ENCODE results near the gene RPS15. TPM values are rescaled to one million over a fixed set of nuclear protein-coding genes. Genes with fewer than 3 reads are reported as not detected.
A peak's percentile ranks its signal among the peaks of the same experiment; 100 is the strongest.

The RPS15 gene
- total RNA-seq, 1 donor from 2014 or later = 1,045 TPM

- Mint-ChIP-seq H3K4me1 (ENCODE audit: low read depth, unreplicated experiment) (peaks cover 43% of the 10 kb centered on the region), H3K36me3 (ENCODE audit: low read depth, unreplicated experiment) (peaks cover 4% of the 10 kb centered on the region)
- peaks cover 70% of the 10 kb centered on the region for H4K20me1 ChIP-seq (ENCODE audit: insufficient read depth, low read length)
Measured at GRCh38 chr19:1410789-1411188, 27.4 kb upstream of the RPS15 start.

GRCh38 chr19:1411255-1412191 is 26.7 kb upstream of the RPS15 start:
- no peaks in the 10 kb centered on the region for H3K27me3 ChIP-seq (ENCODE audit: insufficient read depth, low read length)
- H3K27ac ChIP-seq (ENCODE audit: low read depth, low read length) = peak overlapping the region; percentile 36
- H4K20me1 ChIP-seq (ENCODE audit: insufficient read depth, low read length) = peaks cover 78% of the 10 kb centered on the region

More at GRCh38 chr19:1410789-1411188, 27.4 kb upstream of the RPS15 start:
- no peak for TF ChIP-seq EZH2 (IDR thresholded peaks at IDR 0.05; ENCODE audit: insufficient read depth, low read length)
- TF ChIP-seq, protein P1, sequence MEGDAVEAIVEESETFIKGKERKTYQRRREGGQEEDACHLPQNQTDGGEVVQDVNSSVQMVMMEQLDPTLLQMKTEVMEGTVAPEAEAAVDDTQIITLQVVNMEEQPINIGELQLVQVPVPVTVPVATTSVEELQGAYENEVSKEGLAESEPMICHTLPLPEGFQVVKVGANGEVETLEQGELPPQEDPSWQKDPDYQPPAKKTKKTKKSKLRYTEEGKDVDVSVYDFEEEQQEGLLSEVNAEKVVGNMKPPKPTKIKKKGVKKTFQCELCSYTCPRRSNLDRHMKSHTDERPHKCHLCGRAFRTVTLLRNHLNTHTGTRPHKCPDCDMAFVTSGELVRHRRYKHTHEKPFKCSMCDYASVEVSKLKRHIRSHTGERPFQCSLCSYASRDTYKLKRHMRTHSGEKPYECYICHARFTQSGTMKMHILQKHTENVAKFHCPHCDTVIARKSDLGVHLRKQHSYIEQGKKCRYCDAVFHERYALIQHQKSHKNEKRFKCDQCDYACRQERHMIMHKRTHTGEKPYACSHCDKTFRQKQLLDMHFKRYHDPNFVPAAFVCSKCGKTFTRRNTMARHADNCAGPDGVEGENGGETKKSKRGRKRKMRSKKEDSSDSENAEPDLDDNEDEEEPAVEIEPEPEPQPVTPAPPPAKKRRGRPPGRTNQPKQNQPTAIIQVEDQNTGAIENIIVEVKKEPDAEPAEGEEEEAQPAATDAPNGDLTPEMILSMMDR (IDR thresholded peaks at IDR 0.05; ENCODE audit: insufficient read depth, low read depth, low read length) = no peak
- H2AFZ ChIP-seq (ENCODE audit: low read depth, low read length) = no peak overlapping the region
- peaks cover 7% of the 10 kb centered on the region for H3K36me3 ChIP-seq (ENCODE audit: insufficient read depth, low read length)
- peak overlapping the region; percentile 36 for H3K27ac ChIP-seq (ENCODE audit: low read depth, low read length)
- peak overlapping the region; percentile 96 for H3K4me2 ChIP-seq (ENCODE audit: low read length)
- Mint-ChIP-seq H3K27me3 (ENCODE audit: low read depth, unreplicated experiment) (no peaks in the 10 kb centered on the region), H3K9me3 (ENCODE audit: unreplicated experiment) (no peaks in the 10 kb centered on the region), H3K4me3 (ENCODE audit: unreplicated experiment) (peak overlapping the region; percentile 97), H3K27ac (ENCODE audit: unreplicated experiment) (no peak overlapping the region)
- H3K9me3 ChIP-seq (ENCODE audit: insufficient read depth, low read depth, low read length) = no peaks in the 10 kb centered on the region
- no peaks in the 10 kb centered on the region for H3K27me3 ChIP-seq (ENCODE audit: insufficient read depth, low read length)
- peaks cover 82% of the 10 kb centered on the region for H3K79me2 ChIP-seq (ENCODE audit: insufficient read depth, low read length)
- no peak overlapping the region for H3K4me3 ChIP-seq (ENCODE audit: insufficient read depth, low read depth, low read length)
- H3K9ac ChIP-seq (ENCODE audit: low read length) = peak overlapping the region; percentile 93
- no peak for FAIRE-seq
- no peak for DNase-seq (ENCODE audit: low read depth)
- peaks cover 54% of the 10 kb centered on the region for H3K4me1 ChIP-seq (ENCODE audit: insufficient read depth, low read length)

More at GRCh38 chr19:1411255-1412191, 26.7 kb upstream of the RPS15 start:
- Histone ChIP-seq H3K4me3 (ENCODE audit: insufficient read depth, low read depth, low read length) (no peak overlapping the region), H3K36me3 (ENCODE audit: insufficient read depth, low read length) (peaks cover 7% of the 10 kb centered on the region), H3K4me1 (ENCODE audit: insufficient read depth, low read length) (peaks cover 61% of the 10 kb centered on the region), H3K4me2 (ENCODE audit: low read length) (peak overlapping the region; percentile 96), H3K79me2 (ENCODE audit: insufficient read depth, low read length) (peaks cover 89% of the 10 kb centered on the region), H3K9me3 (ENCODE audit: insufficient read depth, low read depth, low read length) (no peaks in the 10 kb centered on the region), H3K9ac (ENCODE audit: low read length) (peak overlapping the region; percentile 93), H2AFZ (ENCODE audit: low read depth, low read length) (no peak overlapping the region)
- Mint-ChIP-seq H3K9me3 (ENCODE audit: unreplicated experiment) (no peaks in the 10 kb centered on the region), H3K4me1 (ENCODE audit: low read depth, unreplicated experiment) (peaks cover 48% of the 10 kb centered on the region), H3K27ac (ENCODE audit: unreplicated experiment) (peak overlapping the region; percentile 78), H3K4me3 (ENCODE audit: unreplicated experiment) (no peak overlapping the region), H3K27me3 (ENCODE audit: low read depth, unreplicated experiment) (no peaks in the 10 kb centered on the region), H3K36me3 (ENCODE audit: low read depth, unreplicated experiment) (peaks cover 7% of the 10 kb centered on the region)
- TF ChIP-seq, protein P1 (IDR thresholded peaks at IDR 0.05; ENCODE audit: insufficient read depth, low read depth, low read length) = no peak
- no peak for TF ChIP-seq EZH2 (IDR thresholded peaks at IDR 0.05; ENCODE audit: insufficient read depth, low read length)
- FAIRE-seq (no peak), DNase-seq (ENCODE audit: low read depth) (peak; percentile 47)
